SU-DHL-6 (cell line): Measurements from ENCODE around the gene ST6GALNAC4.
A peak's percentile ranks its signal among the peaks of the same experiment; 100 is the strongest.

Source experiments
- H2AFZ ChIP-seq: fragments of 200-600 bp; sonication (generic); 2 replicates; pipeline ENCODE4 v1.6.1; 2014; ENCODE audit warnings: low read depth, mild to moderate bottlenecking, moderate library complexity, mixed read lengths, antibody characterized with exemption, low read length; ENCODE audit not compliant: severe bottlenecking
- H3F3A ChIP-seq: fragments of 200-600 bp; shearing (Covaris generic); 2 replicates; pipeline ENCODE4 v1.6.0; 2016; ENCODE audit warnings: antibody characterized with exemption, mild to moderate bottlenecking; ENCODE audit not compliant: insufficient read depth
- H3K27ac ChIP-seq: fragments of 200-600 bp; sonication (generic); 2 replicates; pipeline ENCODE4 v1.5.1; 2016; ENCODE audit warnings: low read depth, mild to moderate bottlenecking, low read length, moderate library complexity, mixed read lengths
- H3K27me3 ChIP-seq: fragments of 200-600 bp; sonication (generic), shearing (Covaris generic); 2 replicates; pipeline ENCODE4 v1.6.0; 2014; ENCODE audit warnings: mild to moderate bottlenecking, low read length
- H3K36me3 ChIP-seq: fragments of 200-600 bp; sonication (generic); 2 replicates; pipeline ENCODE4 v1.6.1; 2014; ENCODE audit warnings: mild to moderate bottlenecking, low read length, mixed read lengths
- H3K4me2 ChIP-seq: fragments of 300-600, 200-600 bp; shearing (Covaris generic), sonication (generic); 2 replicates; pipeline ENCODE4 v1.6.0; 2014; ENCODE audit warnings: low read length, low read depth, mild to moderate bottlenecking; ENCODE audit not compliant: poor library complexity, severe bottlenecking
- H3K4me3 ChIP-seq: fragments of 200-600 bp; sonication (generic); 2 replicates; pipeline ENCODE4 v1.5.1; 2014; ENCODE audit warnings: antibody characterized with exemption, low read length, mild to moderate bottlenecking, mixed read lengths; ENCODE audit not compliant: insufficient read depth, poor library complexity, severe bottlenecking
- H3K79me2 ChIP-seq: fragments of 200-600 bp; sonication (generic); 2 replicates; pipeline ENCODE4 v1.6.1; 2014; ENCODE audit warnings: mild to moderate bottlenecking, low read length, moderate library complexity; ENCODE audit not compliant: insufficient read depth
- H3K9ac ChIP-seq: fragments of 200-600 bp; sonication (generic); 2 replicates; pipeline ENCODE4 v1.7.0; 2014; ENCODE audit warnings: mild to moderate bottlenecking, low read length
- H3K9me2 ChIP-seq: fragments of 200-600 bp; sonication (generic); replicated peaks from 2 replicates; pipeline ENCODE4 v1.6.1; 2014; ENCODE audit warnings: low read length; ENCODE audit not compliant: insufficient read depth
- H3K9me3 ChIP-seq: fragments of 200-600 bp; sonication (generic); 2 replicates; pipeline ENCODE4 v1.6.1; 2014; ENCODE audit warnings: low read length, mixed read lengths; ENCODE audit not compliant: insufficient read depth
- H4K20me1 ChIP-seq: fragments of 200-600 bp; sonication (generic); 2 replicates; pipeline ENCODE4 v1.6.1; 2014; ENCODE audit warnings: low read depth, mild to moderate bottlenecking, antibody characterized with exemption, low read length, moderate library complexity, mixed read lengths
- CTCF ChIP-seq: fragments of 200-600 bp; sonication (generic); IDR thresholded peaks from one replicate; pipeline ENCODE4 v1.5.1; 2017; ENCODE audit warnings: antibody characterized with exemption, mild to moderate bottlenecking, low read length, moderate library complexity; ENCODE audit not compliant: insufficient read depth, poor library complexity, severe bottlenecking
- EZH2phosphoT487 ChIP-seq: fragments of 200-600 bp; sonication (generic), shearing (Covaris generic); conservative IDR thresholded peaks from 2 replicates; pipeline ENCODE4 v1.6.1; 2018; ENCODE audit warnings: mild to moderate bottlenecking, antibody characterized with exemption, low read length, moderate library complexity, mixed read lengths

Gene ST6GALNAC4

GRCh38 chr9:127918183-127919107 is 1.6 kb upstream of the ST6GALNAC4 start:
- TF ChIP-seq CTCF (peak; percentile 12), EZH2phosphoT487 (no peak)
- Histone ChIP-seq H2AFZ (no peak overlapping the region), H3K9ac (0 out of 2 replicates have a peak overlapping the region, but pooled peaks have one; percentile 42)

GRCh38 chr9:127917603-127918002 is 762 bp upstream of the ST6GALNAC4 start:
- H3K4me2 ChIP-seq: peak overlapping the region; percentile 78
- H2AFZ ChIP-seq: peak overlapping the region; percentile 52
- peak overlapping the region; percentile 60 for H3K27ac ChIP-seq
- H3K36me3 ChIP-seq: no peaks in the 10 kb centered on the region
- no peaks in the 10 kb centered on the region for H3K9me3 ChIP-seq
- H4K20me1 ChIP-seq: no peaks in the 10 kb centered on the region
- no peaks in the 10 kb centered on the region for H3K9me2 ChIP-seq
- peaks cover 19% of the 10 kb centered on the region for H3F3A ChIP-seq
- H3K79me2 ChIP-seq: no peaks in the 10 kb centered on the region
- H3K9ac ChIP-seq: peak overlapping the region; percentile 42
- peak overlapping the region; percentile 46 for H3K4me3 ChIP-seq
- TF ChIP-seq EZH2phosphoT487 (no peak), CTCF (no peak)
- no peaks in the 10 kb centered on the region for H3K27me3 ChIP-seq

More at GRCh38 chr9:127918183-127919107, 1.6 kb upstream of the ST6GALNAC4 start:
- no peak overlapping the region for H3K4me2 ChIP-seq
- no peaks in the 10 kb centered on the region for H3K9me3 ChIP-seq
- no peaks in the 10 kb centered on the region for H3K9me2 ChIP-seq
- H3K4me3 ChIP-seq: no peak overlapping the region
- peak overlapping the region; percentile 22; the same call in 1 of the 2 replicates for H3K27ac ChIP-seq
- H3K79me2 ChIP-seq: no peaks in the 10 kb centered on the region
- no peaks in the 10 kb centered on the region for H3K36me3 ChIP-seq
- H3F3A ChIP-seq: peaks cover 19% of the 10 kb centered on the region
- H3K27me3 ChIP-seq: no peaks in the 10 kb centered on the region
- no peaks in the 10 kb centered on the region for H4K20me1 ChIP-seq

GRCh38 chr9:127915801-127916719 is 781 bp downstream of the ST6GALNAC4 start:
- peak overlapping the region; percentile 65 for H3K4me3 ChIP-seq
- H3K27ac ChIP-seq: peak overlapping the region; percentile 80
- no peaks in the 10 kb centered on the region for H3K27me3 ChIP-seq
- no peaks in the 10 kb centered on the region for H3K79me2 ChIP-seq
- no peaks in the 10 kb centered on the region for H3K9me3 ChIP-seq
- H3K9ac ChIP-seq: peak overlapping the region; percentile 84
- peak overlapping the region; percentile 66 for H2AFZ ChIP-seq
- no peaks in the 10 kb centered on the region for H3K9me2 ChIP-seq
- no peak for TF ChIP-seq EZH2phosphoT487
- TF ChIP-seq CTCF: no peak
- H3K4me2 ChIP-seq: peak overlapping the region; percentile 87
- no peaks in the 10 kb centered on the region for H4K20me1 ChIP-seq
- H3F3A ChIP-seq: peaks cover 19% of the 10 kb centered on the region
- H3K36me3 ChIP-seq: no peaks in the 10 kb centered on the region
